Measurements from ENCODE around the gene CEP128.

- TF ChIP-seq, protein P1, sequence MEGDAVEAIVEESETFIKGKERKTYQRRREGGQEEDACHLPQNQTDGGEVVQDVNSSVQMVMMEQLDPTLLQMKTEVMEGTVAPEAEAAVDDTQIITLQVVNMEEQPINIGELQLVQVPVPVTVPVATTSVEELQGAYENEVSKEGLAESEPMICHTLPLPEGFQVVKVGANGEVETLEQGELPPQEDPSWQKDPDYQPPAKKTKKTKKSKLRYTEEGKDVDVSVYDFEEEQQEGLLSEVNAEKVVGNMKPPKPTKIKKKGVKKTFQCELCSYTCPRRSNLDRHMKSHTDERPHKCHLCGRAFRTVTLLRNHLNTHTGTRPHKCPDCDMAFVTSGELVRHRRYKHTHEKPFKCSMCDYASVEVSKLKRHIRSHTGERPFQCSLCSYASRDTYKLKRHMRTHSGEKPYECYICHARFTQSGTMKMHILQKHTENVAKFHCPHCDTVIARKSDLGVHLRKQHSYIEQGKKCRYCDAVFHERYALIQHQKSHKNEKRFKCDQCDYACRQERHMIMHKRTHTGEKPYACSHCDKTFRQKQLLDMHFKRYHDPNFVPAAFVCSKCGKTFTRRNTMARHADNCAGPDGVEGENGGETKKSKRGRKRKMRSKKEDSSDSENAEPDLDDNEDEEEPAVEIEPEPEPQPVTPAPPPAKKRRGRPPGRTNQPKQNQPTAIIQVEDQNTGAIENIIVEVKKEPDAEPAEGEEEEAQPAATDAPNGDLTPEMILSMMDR (optimal IDR thresholded peaks at IDR 0.05 in 1 of 3, IDR thresholded peaks at IDR 0.05 in 1 of 3, conservative IDR thresholded peaks at IDR 0.05 in 1 of 3; ENCODE audit: extremely low read depth in 1 of 3, insufficient read depth in 2 of 3, low read length in 3 of 3), result peak; percentile 68 to 81 (median 71)
- no peak for TF ChIP-seq EZH2 (IDR thresholded peaks at IDR 0.05; ENCODE audit: low read length)
These were observed 13.3 kb upstream of the CEP128 start for GRCh38 chr14:80954687-80955299.
